ENCODE data around the gene ZNF329. TPM values are rescaled to one million over a fixed set of nuclear protein-coding genes. Genes with fewer than 3 reads are reported as not detected.

The ZNF329 gene
- total and polyA plus RNA-seq, 2 of the 13 experiments (the other 11 are each of a cell fraction or from before 2014, with no cell fraction given): 3.8 to 9.6 TPM

GRCh38 chr19:58182989-58183816, 32.6 kb upstream of the ZNF329 start, which contains the start of gene ZNF274 (continued):
- 0 out of 2 replicates have a peak, but pooled peaks have one; percentile 41 for TF ChIP-seq SNAPC4 (CRISPR knock-in tag; IDR thresholded peaks at IDR 0.05)
- no peak for TF ChIP-seq ZNF225 (CRISPR knock-in tag; IDR thresholded peaks at IDR 0.05)
- TF ChIP-seq ZNF292 (CRISPR knock-in tag; IDR thresholded peaks at IDR 0.05; ENCODE audit: borderline replicate concordance, low read depth): no peak
- 0 out of 2 replicates have a peak, but pooled peaks have one; percentile 64 for TF ChIP-seq ZNF761 (CRISPR knock-in tag; conservative IDR thresholded peaks at IDR 0.05)
- no peak for TF ChIP-seq IKZF4 (CRISPR knock-in tag; IDR thresholded peaks at IDR 0.05; ENCODE audit: borderline replicate concordance, low read depth, not compliant biosample characterization)
- no peak for TF ChIP-seq THYN1 (CRISPR knock-in tag; IDR thresholded peaks at IDR 0.05; ENCODE audit: borderline replicate concordance, low read depth)
- TF ChIP-seq ZNF317 (CRISPR knock-in tag; IDR thresholded peaks at IDR 0.05): peak; percentile 16; the same call in 1 of the 2 replicates
- TF ChIP-seq PAF1 (CRISPR knock-in tag; IDR thresholded peaks at IDR 0.05): no peak
- no peak for TF ChIP-seq ZNF510 (CRISPR knock-in tag; IDR thresholded peaks at IDR 0.05; ENCODE audit: low read depth)
- TF ChIP-seq GRHL1 (CRISPR knock-in tag; conservative IDR thresholded peaks at IDR 0.05): no peak
- no peak for TF ChIP-seq JUN (CRISPR knock-in tag; IDR thresholded peaks at IDR 0.05)
- peak; percentile 55 to 77 for TF ChIP-seq POLR2A (IDR thresholded peaks at IDR 0.05; ENCODE audit: insufficient read depth in 1 of 2, low read depth in 2 of 2, low read length in 2 of 2)
- TF ChIP-seq GMEB1 (CRISPR knock-in tag; IDR thresholded peaks at IDR 0.05; ENCODE audit: borderline replicate concordance): peak; percentile 95
- TF ChIP-seq SPEN (CRISPR knock-in tag; IDR thresholded peaks at IDR 0.05; ENCODE audit: low read depth): peak; percentile 85
- TF ChIP-seq MAFK (conservative IDR thresholded peaks at IDR 0.05 in 1 of 2, IDR thresholded peaks at IDR 0.05 in 1 of 2; ENCODE audit: low read length in 2 of 2): no peak
- no peak for TF ChIP-seq MATR3 (CRISPR knock-in tag; IDR thresholded peaks at IDR 0.05)
- TF ChIP-seq CEBPB (IDR thresholded peaks at IDR 0.05; ENCODE audit: borderline replicate concordance, low read depth, low read length): peak; percentile 74; the same call in 1 of the 2 replicates
- no peak for TF ChIP-seq ZNF17 (CRISPR knock-in tag; IDR thresholded peaks at IDR 0.05)
- peak; percentile 98 for TF ChIP-seq ZNF777 (CRISPR knock-in tag; IDR thresholded peaks at IDR 0.05)
- peak; percentile 39; the same call in 1 of the 2 replicates for TF ChIP-seq ZNF446 (CRISPR knock-in tag; IDR thresholded peaks at IDR 0.05)
- no peak for TF ChIP-seq ZNF20 (CRISPR knock-in tag; IDR thresholded peaks at IDR 0.05)
